Panc1 (cell line): ENCODE results near the gene SOSTDC1. TPM values are rescaled to one million over a fixed set of nuclear protein-coding genes. Genes with fewer than 3 reads are reported as not detected.
"Not testable (repeated sequence)": the region's sequence is repeated elsewhere in the genome, so short reads cannot be mapped to it uniquely, and the experiment has no call there.

Experiments used
- ATAC-seq: fragments of 200-7000 bp; cut with Tn5 transposase; 2 replicates; pipeline ENCODE4 v1.9.1; 2020; ENCODE audit warnings: mild to moderate bottlenecking, moderate library complexity
- BruUV-seq: library from RNA; stranded (reverse); fragments of 400-500 nt; replicated peaks from 2 replicates; lab custom pipeline; 2021; lab: Mats Ljungman, UMichigan
- CTCF ChIA-PET: fragments of 300-600 bp; sonication (Branson Sonifier 250); formaldehyde crosslinking; loops from one replicate; lab custom pipeline; 2022; ENCODE audit warnings: antibody characterized with exemption; lab: Charles Lee
- POLR2A ChIA-PET: fragments of 300-600 bp; sonication (Branson Sonifier 250); formaldehyde crosslinking; loops from one replicate; lab custom pipeline; 2022; ENCODE audit warnings: antibody characterized with exemption; lab: Charles Lee
- DNase-seq: peaks from one replicate; pipeline ENCODE4 v3.0.0-alpha.2; 2010; ENCODE audit warnings: low read depth, low spot score
- H3K27ac ChIP-seq: 2 replicates; pipeline ENCODE4 v1.5.1; 2011; ENCODE audit warnings: mild to moderate bottlenecking, low read length, inconsistent platforms
- H3K27me3 ChIP-seq: fragments of 200-500 bp; sonication (Bioruptor generic); 2 replicates; pipeline ENCODE4 v1.6.0; 2014; ENCODE audit warnings: low read length, inconsistent platforms; ENCODE audit not compliant: control insufficient read depth, insufficient read depth
- H3K36me3 ChIP-seq: fragments of 200-500 bp; sonication (Bioruptor generic); 2 replicates; pipeline ENCODE4 v1.5.1; 2014; ENCODE audit warnings: inconsistent platforms, mild to moderate bottlenecking, low read length, moderate library complexity; ENCODE audit not compliant: control insufficient read depth, insufficient read depth
- H3K4me1 ChIP-seq: 2 replicates; pipeline ENCODE4 v1.5.1; 2011; ENCODE audit warnings: inconsistent platforms, mild to moderate bottlenecking, low read length, moderate library complexity; ENCODE audit not compliant: control insufficient read depth, insufficient read depth
- H3K4me3 ChIP-seq, 2 experiments: 2 replicates each; pipeline ENCODE4 v1.5.1; 2011 to 2012; ENCODE audit warnings: low read depth in 2 of 2, low read length in 2 of 2, mild to moderate bottlenecking in 2 of 2, inconsistent platforms in 1 of 2, moderate library complexity in 1 of 2
- H3K9me3 ChIP-seq: fragments of 200-500 bp; sonication (Bioruptor generic); 2 replicates; pipeline ENCODE4 v1.5.1; 2014; ENCODE audit warnings: low read depth, mild to moderate bottlenecking, inconsistent platforms, low read length, moderate library complexity; ENCODE audit not compliant: control insufficient read depth, insufficient read depth
- CTCF ChIP-seq: fragments of 450-650 bp; IDR thresholded peaks from 2 replicates; pipeline ENCODE4 v1.5.1; 2017; ENCODE audit warnings: mild to moderate bottlenecking
- POLR2AphosphoS5 ChIP-seq: IDR thresholded peaks from 2 replicates; pipeline ENCODE4 v1.6.1; 2012; ENCODE audit warnings: mild to moderate bottlenecking, low read depth, low read length, moderate library complexity
- REST ChIP-seq, 2 experiments: IDR thresholded peaks; 2 replicates each; pipeline ENCODE4 v1.6.1; 2011 to 2012; ENCODE audit warnings: low read depth in 2 of 2, control low read depth in 1 of 2, low read length in 1 of 2, mild to moderate bottlenecking in 1 of 2, moderate library complexity in 1 of 2; ENCODE audit not compliant: insufficient read depth in 1 of 2
- SIN3A ChIP-seq: IDR thresholded peaks from 2 replicates; pipeline ENCODE4 v1.6.1; 2012; ENCODE audit warnings: low read depth, mild to moderate bottlenecking, low read length, moderate library complexity, borderline replicate concordance; ENCODE audit not compliant: insufficient read depth
- TCF7L2 ChIP-seq: IDR thresholded peaks from 2 replicates; pipeline ENCODE4 v1.6.1; 2011; ENCODE audit warnings: mild to moderate bottlenecking, low read depth, low read length, inconsistent platforms
- in situ Hi-C: cut with HindIII; loops from 2 replicates; pipeline ENCODE4 v1.10.0; 2016; ENCODE audit warnings: low sequenced_read_pairs, low pct_unique_long_range_greater_than_20kb
- intact Hi-C: fragments of 100-400 bp; cut with micrococcal nuclease; formaldehyde crosslinking; loops from one replicate; pipeline ENCODE4 v1.10.0; 2022; ENCODE audit not compliant: unreplicated experiment
- total RNA-seq: library from RNA; stranded (reverse); gene quantifications from one replicate; pipeline ENCODE4 v1.2.1, GENCODE V29; 2021; ENCODE audit not compliant: unreplicated experiment

The SOSTDC1 gene
- total RNA-seq, 1 experiment from 2014 or later: not detected

DNA sequence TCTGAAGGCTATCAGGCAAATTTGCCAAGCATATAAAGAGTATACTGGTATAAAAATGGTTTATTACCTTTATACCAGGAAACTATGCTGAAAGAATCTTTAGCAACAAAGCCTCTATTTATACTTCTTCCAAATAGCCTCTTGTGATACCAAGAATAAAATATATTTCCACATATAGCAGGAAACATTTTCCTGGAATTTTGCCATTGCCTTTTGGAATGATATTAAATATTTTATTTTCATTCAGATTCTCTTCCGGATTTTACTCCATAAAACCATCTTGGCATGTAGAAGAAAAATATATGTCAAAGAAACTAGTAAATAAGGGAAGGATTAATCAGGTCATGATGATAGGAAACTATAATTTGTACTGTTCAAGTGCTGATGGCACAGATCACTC is 17.7 kb downstream of the SOSTDC1 start:
- no peak overlapping the region for H3K4me3 ChIP-seq
- no peak overlapping the region for H3K27ac ChIP-seq
- BruUV-seq: no TSS peak
- TF ChIP-seq SIN3A (no peak), POLR2AphosphoS5 (no peak), TCF7L2 (no peak), REST (IDR thresholded peaks at IDR 0.05; ENCODE audit: insufficient read depth in 1 of 2, low read depth in 2 of 2, low read length in 1 of 2) (no peak)
- in situ Hi-C loops: no loop called here
- no peaks in the 10 kb centered on the region for H3K36me3 ChIP-seq
- intact Hi-C loops: no loop called here
- no peaks in the 10 kb centered on the region for H3K27me3 ChIP-seq
- CTCF ChIA-PET: no interaction called here
- no peaks in the 10 kb centered on the region for H3K9me3 ChIP-seq
- no peaks in the 10 kb centered on the region for H3K4me1 ChIP-seq
- no peak for DNase-seq
- no peak for ATAC-seq
- POLR2A ChIA-PET: no interaction called here

GRCh38 chr7:16446508-16446907 is 19.0 kb downstream of the SOSTDC1 start:
- DNase-seq (no peak), ATAC-seq (no peak)
- Histone ChIP-seq H3K9me3 (no peaks in the 10 kb centered on the region), H3K27me3 (no peaks in the 10 kb centered on the region), H3K4me1 (no peaks in the 10 kb centered on the region), H3K27ac (no peak overlapping the region), H3K4me3 (no peak overlapping the region), H3K36me3 (no peaks in the 10 kb centered on the region)
- TF ChIP-seq SIN3A (no peak), POLR2AphosphoS5 (no peak), REST (IDR thresholded peaks at IDR 0.05; ENCODE audit: insufficient read depth in 1 of 2, low read depth in 2 of 2, low read length in 1 of 2) (no peak), TCF7L2 (no peak), CTCF (no peak)
- CTCF ChIA-PET: no interaction called here
- intact Hi-C loops (no loop called here), in situ Hi-C loops (no loop called here)
- POLR2A ChIA-PET: no interaction called here
- BruUV-seq: no TSS peak

GRCh38 chr7:16443871-16444270 is 21.7 kb downstream of the SOSTDC1 start:
- H3K36me3 ChIP-seq, H3K27me3 ChIP-seq, H3K4me3 ChIP-seq, intact Hi-C loops, BruUV-seq, H3K27ac ChIP-seq, DNase-seq, POLR2A ChIA-PET, in situ Hi-C loops, CTCF ChIA-PET, H3K9me3 ChIP-seq, ATAC-seq, H3K4me1 ChIP-seq: not testable (repeated sequence)
